ENCODE data around the gene DLGAP4.

Gene DLGAP4

DNA sequence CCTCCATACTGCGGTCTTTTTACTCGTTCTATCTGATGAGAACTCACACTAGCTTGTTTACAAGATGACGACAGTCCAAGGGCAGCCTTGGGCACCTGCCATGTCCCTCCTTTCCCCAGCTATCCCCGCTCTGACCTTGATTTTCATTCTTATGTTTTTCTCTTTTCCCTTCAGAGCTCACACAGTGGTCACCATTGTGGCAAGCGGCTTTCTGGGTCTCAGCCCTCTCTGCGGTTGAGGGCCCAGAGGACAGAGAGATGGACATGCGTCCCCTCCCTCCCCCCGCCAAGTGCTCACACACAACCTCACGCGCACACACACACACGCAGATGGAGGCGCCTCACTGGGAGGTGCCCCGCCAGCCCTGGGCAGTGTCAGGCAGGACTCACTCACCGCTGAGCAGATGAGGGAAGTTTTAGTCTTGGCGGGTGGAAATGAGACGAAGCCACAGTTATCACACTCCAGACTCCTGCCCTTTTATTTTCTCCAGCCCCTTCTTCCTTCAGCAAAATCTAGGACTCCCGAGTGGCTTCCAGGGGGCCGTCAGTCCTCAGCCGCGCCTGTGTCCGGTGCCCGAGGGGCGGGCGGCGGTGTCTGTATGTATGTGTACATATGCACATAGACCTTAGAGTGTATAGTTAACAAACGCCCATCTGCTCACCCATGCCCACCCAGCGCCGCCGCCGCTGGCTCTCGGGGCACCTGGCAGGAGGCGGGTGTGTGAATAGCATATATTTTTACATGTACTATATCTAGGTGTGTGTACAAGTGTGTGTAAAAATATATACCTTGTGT lies 221.4 kb downstream of the DLGAP4 start:
- Histone ChIP-seq H3K9ac (ENCODE audit: low read length) (no peak overlapping the region), H3K4me3 (ENCODE audit: low read length) (no peak overlapping the region), H3K36me3 (ENCODE audit: control insufficient read depth, insufficient read depth, low read length) (peaks cover 20% of the 10 kb centered on the region), H3K27me3 (ENCODE audit: control insufficient read depth, insufficient read depth, low read length) (no peaks in the 10 kb centered on the region), H3K4me1 (ENCODE audit: control insufficient read depth, insufficient read depth, low read length) (peaks cover 18% of the 10 kb centered on the region), H3K27ac (ENCODE audit: low read depth, low read length) (peak overlapping the region; percentile 80)

- peaks cover 18% of the 10 kb centered on the region for H3K4me1 ChIP-seq (ENCODE audit: control insufficient read depth, insufficient read depth, low read length)
- H3K9ac ChIP-seq (ENCODE audit: low read length) = no peak overlapping the region
- H3K36me3 ChIP-seq (ENCODE audit: control insufficient read depth, insufficient read depth, low read length) = peaks cover 20% of the 10 kb centered on the region
- no peak overlapping the region for H3K4me3 ChIP-seq (ENCODE audit: low read length)
- no peaks in the 10 kb centered on the region for H3K27me3 ChIP-seq (ENCODE audit: control insufficient read depth, insufficient read depth, low read length)
- H3K27ac ChIP-seq (ENCODE audit: low read depth, low read length) = peak overlapping the region; percentile 80
Observed at GRCh38 chr20:36528176-36528874, 222.2 kb downstream of the DLGAP4 start.

DNA sequence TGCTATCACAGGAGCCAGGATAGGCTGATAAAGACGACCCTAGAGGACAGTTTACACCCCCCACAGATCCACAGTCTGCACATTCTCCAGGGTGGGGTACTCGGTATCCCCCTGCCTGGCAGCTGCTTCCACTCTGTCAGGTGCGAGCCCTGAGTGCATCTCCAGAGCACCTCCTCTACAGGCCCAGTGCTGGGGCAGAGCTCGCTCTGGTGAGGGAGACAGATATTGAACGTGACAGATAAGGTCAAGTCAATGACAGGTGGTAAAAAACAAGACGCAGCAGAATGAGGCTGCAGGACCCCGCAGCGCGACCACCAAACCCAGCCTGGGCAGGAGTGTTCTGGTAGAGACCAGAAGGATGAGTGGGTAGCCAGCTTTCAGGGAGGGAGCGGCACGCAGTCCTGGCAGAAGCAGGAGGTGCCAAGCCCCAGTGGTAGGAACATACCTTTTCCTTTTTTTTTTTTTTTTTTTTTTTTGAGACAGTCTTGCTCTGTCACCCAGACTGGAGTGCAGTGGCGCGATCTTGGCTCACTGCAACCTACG lies 222.8 kb downstream of the DLGAP4 start:
- Histone ChIP-seq H3K36me3 (ENCODE audit: control insufficient read depth, insufficient read depth, low read length) (peaks cover 20% of the 10 kb centered on the region), H3K4me3 (ENCODE audit: low read length) (no peak overlapping the region), H3K9ac (ENCODE audit: low read length) (no peak overlapping the region), H3K27me3 (ENCODE audit: control insufficient read depth, insufficient read depth, low read length) (no peaks in the 10 kb centered on the region), H3K27ac (ENCODE audit: low read depth, low read length) (peak overlapping the region; percentile 16), H3K4me1 (ENCODE audit: control insufficient read depth, insufficient read depth, low read length) (peaks cover 18% of the 10 kb centered on the region)

DNA sequence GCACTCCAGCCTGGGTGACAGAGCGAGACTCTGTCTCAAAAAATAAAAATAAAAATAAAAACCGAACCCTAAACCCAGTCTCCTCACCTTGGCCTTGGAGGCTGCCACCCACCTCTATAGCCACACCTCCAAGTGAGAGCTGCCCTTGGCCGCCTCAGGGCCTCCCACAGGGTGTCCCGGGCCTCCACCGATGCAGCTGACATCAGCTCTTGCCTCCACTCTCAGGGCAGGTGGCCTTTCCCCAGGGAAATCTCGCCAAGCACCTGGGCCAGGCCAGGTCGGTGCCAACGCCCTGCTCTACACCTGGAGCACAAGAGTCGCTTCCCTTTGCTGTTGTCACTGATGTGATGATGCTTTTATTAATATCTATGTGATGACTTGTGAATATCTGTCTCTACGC lies 226.2 kb downstream of the DLGAP4 start:
- H3K27ac ChIP-seq (ENCODE audit: low read depth, low read length) = no peak overlapping the region

DNA sequence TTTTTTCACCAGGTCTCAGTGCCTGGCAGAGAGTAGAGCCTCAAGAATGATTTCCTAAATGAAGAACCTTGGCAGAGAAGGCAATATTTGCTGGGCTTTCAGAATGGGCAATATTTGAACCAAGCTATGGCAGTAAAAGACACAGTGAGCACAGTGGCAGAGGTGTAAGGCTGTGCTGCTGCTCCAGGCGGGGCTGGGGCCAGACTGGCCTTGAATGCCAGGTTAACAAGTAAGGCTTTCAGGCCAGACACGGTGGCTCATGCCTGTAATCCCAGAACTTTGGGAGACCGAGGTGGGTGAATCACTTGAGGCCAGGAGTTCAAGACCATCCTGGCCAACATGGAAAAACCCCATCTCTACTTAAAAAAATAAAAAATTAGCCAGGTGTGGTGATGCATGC lies 226.7 kb downstream of the DLGAP4 start:
- Histone ChIP-seq H3K9ac (ENCODE audit: low read length) (no peak overlapping the region), H3K27ac (ENCODE audit: low read depth, low read length) (no peak overlapping the region), H3K4me3 (ENCODE audit: low read length) (no peak overlapping the region), H3K27me3 (ENCODE audit: control insufficient read depth, insufficient read depth, low read length) (no peaks in the 10 kb centered on the region), H3K36me3 (ENCODE audit: control insufficient read depth, insufficient read depth, low read length) (no peaks in the 10 kb centered on the region), H3K4me1 (ENCODE audit: control insufficient read depth, insufficient read depth, low read length) (peaks cover under 1% of the 10 kb centered on the region)

More for the DNA sequence above, 226.2 kb downstream of the DLGAP4 start:
- no peak overlapping the region for H3K4me3 ChIP-seq (ENCODE audit: low read length)
- peaks cover 3% of the 10 kb centered on the region for H3K36me3 ChIP-seq (ENCODE audit: control insufficient read depth, insufficient read depth, low read length)
- H3K9ac ChIP-seq (ENCODE audit: low read length) = no peak overlapping the region
- H3K27me3 ChIP-seq (ENCODE audit: control insufficient read depth, insufficient read depth, low read length) = no peaks in the 10 kb centered on the region
- peaks cover 5% of the 10 kb centered on the region for H3K4me1 ChIP-seq (ENCODE audit: control insufficient read depth, insufficient read depth, low read length)

- Histone ChIP-seq H3K36me3 (ENCODE audit: control insufficient read depth, insufficient read depth, low read length) (peaks cover 5% of the 10 kb centered on the region), H3K4me1 (ENCODE audit: control insufficient read depth, insufficient read depth, low read length) (peaks cover 4% of the 10 kb centered on the region), H3K9ac (ENCODE audit: low read length) (no peak overlapping the region), H3K27ac (ENCODE audit: low read depth, low read length) (peak overlapping the region; percentile 100), H3K4me3 (ENCODE audit: low read length) (no peak overlapping the region), H3K27me3 (ENCODE audit: control insufficient read depth, insufficient read depth, low read length) (no peaks in the 10 kb centered on the region)
Observed at GRCh38 chr20:36538026-36538722, 232.0 kb downstream of the DLGAP4 start.

GRCh38 chr20:36540551-36541211 lies 234.5 kb downstream of the DLGAP4 start:
- Histone ChIP-seq H3K4me3 (ENCODE audit: low read length) (peak overlapping the region; percentile 62), H3K4me1 (ENCODE audit: control insufficient read depth, insufficient read depth, low read length) (peaks cover 11% of the 10 kb centered on the region), H3K36me3 (ENCODE audit: control insufficient read depth, insufficient read depth, low read length) (peaks cover 5% of the 10 kb centered on the region), H3K27me3 (ENCODE audit: control insufficient read depth, insufficient read depth, low read length) (no peaks in the 10 kb centered on the region), H3K27ac (ENCODE audit: low read depth, low read length) (peak overlapping the region; percentile 100), H3K9ac (ENCODE audit: low read length) (peak overlapping the region; percentile 66)

DNA sequence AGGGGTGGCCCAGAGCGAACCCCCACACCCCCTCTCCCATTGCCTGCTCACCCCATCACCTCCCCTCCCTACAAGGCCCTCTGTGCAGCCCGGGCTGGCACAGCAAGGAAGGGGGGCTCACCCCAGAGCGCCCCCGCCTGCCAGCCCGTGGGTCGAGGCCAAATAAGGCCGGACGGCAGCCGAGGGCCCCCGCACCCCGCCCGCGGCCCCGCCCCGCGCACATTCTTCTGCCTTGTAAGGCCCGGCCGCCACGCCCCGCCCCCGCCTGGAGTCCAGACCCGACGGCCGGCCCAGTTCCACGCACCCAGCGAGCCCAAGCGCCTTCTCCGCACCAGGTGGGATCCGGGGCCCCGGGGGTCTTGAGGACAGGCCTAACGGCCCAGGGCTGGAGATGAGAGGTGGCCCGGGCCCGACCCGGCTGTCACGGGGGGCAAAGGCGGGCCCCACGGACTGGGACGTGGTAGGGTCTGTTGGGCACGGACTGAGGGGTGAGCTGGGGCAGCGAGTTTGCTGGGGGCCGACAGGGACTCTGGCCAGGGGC lies 235.2 kb downstream of the DLGAP4 start, which contains the start of gene MYL9:
Gene MYL9 (plus strand): TSS at position 293 of the 541 bp plus-strand sequence. CDS start 3,366 bp downstream, outside the sequence.
- Histone ChIP-seq H3K36me3 (ENCODE audit: control insufficient read depth, insufficient read depth, low read length) (peaks cover 10% of the 10 kb centered on the region), H3K4me1 (ENCODE audit: control insufficient read depth, insufficient read depth, low read length) (peaks cover 16% of the 10 kb centered on the region), H3K9ac (ENCODE audit: low read length) (peak within 1 kb of the TSS; percentile 69), H3K4me3 (ENCODE audit: low read length) (peak within 1 kb of the TSS; percentile 80), H3K27ac (ENCODE audit: low read depth, low read length) (peak within 1 kb of the TSS; percentile 100), H3K27me3 (ENCODE audit: control insufficient read depth, insufficient read depth, low read length) (no peaks in the 10 kb centered on the region)

- peak overlapping the region; percentile 69 for H3K9ac ChIP-seq (ENCODE audit: low read length)
- H3K4me1 ChIP-seq (ENCODE audit: control insufficient read depth, insufficient read depth, low read length) = peaks cover 20% of the 10 kb centered on the region
- H3K27me3 ChIP-seq (ENCODE audit: control insufficient read depth, insufficient read depth, low read length) = no peaks in the 10 kb centered on the region
- H3K36me3 ChIP-seq (ENCODE audit: control insufficient read depth, insufficient read depth, low read length) = peaks cover 12% of the 10 kb centered on the region
- H3K4me3 ChIP-seq (ENCODE audit: low read length) = peak overlapping the region; percentile 80
- peak overlapping the region; percentile 100 for H3K27ac ChIP-seq (ENCODE audit: low read depth, low read length)
Observed at GRCh38 chr20:36541768-36542488, 235.8 kb downstream of the DLGAP4 start.

DNA sequence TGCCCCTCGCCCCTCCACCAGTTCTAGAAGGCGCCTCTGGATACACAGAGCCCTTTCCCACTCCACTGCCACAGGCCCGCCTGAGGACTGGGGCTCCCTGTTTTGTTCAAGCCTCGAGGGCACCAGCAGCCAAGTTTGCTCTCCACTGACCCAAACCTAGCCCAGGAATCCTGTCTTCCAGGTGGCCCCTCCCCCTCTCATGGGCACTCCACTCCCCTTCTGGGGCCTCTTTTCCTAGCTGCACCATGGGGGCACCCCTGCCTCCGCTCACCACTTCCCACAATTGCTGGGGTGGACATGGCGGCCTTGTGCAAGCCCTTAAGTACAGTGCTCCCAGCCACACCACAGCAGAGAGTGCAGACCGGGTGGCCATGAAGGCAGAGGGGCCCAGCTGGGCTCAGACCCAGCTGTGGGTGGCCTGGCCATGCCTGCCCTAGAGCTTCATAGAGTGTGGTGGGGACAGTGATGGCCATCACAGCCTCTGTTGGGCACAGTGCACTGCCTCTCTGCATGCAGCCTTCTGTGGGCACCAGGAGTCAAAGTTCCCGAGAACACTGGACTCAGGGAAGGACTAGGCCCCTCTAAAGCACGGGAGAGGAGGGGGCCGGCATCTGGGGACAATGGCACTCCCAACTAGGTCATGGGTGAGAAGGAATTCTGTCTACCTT lies 236.5 kb downstream of the DLGAP4 start:
- peaks cover 20% of the 10 kb centered on the region for H3K4me1 ChIP-seq (ENCODE audit: control insufficient read depth, insufficient read depth, low read length)
- H3K27me3 ChIP-seq (ENCODE audit: control insufficient read depth, insufficient read depth, low read length) = no peaks in the 10 kb centered on the region
- H3K36me3 ChIP-seq (ENCODE audit: control insufficient read depth, insufficient read depth, low read length) = peaks cover 13% of the 10 kb centered on the region
- peak overlapping the region; percentile 100 for H3K27ac ChIP-seq (ENCODE audit: low read depth, low read length)
- H3K4me3 ChIP-seq (ENCODE audit: low read length) = peak overlapping the region; percentile 80
- peak overlapping the region; percentile 69 for H3K9ac ChIP-seq (ENCODE audit: low read length)
